ENCODE data around the gene GRPEL1.
"Not testable (repeated sequence)": the region's sequence is repeated elsewhere in the genome, so short reads cannot be mapped to it uniquely, and the experiment has no call there.

The GRPEL1 gene

DNA sequence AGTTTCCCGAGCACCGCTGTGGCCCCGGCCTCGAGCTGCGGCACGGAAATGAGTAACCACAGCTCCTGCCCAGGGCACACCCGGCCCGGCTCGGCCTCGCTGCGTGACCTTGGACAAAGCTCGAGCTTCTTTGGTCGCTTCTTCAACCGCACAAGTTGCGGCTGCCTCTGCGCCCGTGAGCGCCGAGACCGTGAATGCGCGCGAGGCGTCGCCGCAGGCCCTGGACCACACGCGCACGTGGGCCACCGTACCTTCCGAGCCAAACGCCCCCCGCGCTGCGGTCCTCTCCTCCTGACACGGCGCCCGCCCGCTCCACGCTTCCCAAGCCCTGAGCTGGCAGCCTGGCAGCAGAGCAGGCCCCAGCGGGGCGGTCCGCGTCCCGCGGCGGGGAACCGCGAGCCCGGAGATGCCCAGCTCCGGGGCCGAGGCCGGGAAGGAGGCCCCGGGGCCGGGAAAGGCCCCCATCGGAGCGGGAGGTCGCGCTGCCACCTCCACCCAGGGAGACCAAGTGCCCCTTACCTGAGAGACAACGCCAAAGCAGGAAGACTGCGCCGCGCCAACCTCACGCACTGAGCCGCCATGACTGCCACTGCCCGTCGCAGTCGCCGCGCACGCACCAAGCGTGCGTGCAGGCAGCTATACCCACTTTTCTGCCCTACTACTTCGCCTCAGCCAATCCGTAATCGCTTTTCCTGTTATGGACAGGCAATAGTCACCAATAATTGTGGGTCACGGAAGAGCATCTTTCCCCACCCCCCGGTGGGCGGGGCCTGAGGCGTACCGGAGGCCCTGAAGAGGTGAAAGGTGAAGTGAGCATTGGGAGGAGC is at the start of gene GRPEL1:
TSS of gene GRPEL1 (minus strand) at position 613 of the 827 bp plus-strand sequence. CDS start at position 581, 32 bp downstream.
- peak; percentile 100 for DNase-seq (ENCODE audit: low read depth, low spot score)

DNA sequence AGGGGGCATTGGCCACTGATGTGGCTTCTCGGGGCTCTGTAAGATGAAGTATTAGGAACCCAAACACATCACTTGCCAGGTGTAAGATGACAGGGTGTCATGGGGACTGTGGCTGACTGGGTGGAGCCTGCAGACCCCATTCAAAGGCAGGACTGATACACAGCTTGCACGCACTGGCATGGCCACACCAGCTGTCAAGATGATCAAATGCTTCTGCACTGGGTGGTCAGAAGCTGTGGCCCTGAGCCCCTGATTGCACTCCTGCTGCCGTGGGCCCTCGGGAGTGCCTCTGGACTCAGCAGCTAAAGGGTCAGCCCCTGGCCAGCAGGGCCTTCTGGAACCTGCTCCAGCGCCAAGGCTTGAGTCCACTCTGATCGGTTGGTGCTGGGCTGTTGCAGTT is 48.8 kb upstream of the GRPEL1 start:
- DNase-seq (ENCODE audit: low read depth, low spot score), result no peak

- no peak for DNase-seq (ENCODE audit: low read depth, low spot score)
These were observed 47.9 kb upstream of the GRPEL1 start for GRCh38 chr4:7115557-7116340.

GRCh38 chr4:7112656-7113055 is 44.8 kb upstream of the GRPEL1 start:
- no peak for DNase-seq (ENCODE audit: low read depth, low spot score)

- no peak for DNase-seq (ENCODE audit: low read depth, low spot score)
These were observed 43.6 kb upstream of the GRPEL1 start for GRCh38 chr4:7111441-7111840.

DNA sequence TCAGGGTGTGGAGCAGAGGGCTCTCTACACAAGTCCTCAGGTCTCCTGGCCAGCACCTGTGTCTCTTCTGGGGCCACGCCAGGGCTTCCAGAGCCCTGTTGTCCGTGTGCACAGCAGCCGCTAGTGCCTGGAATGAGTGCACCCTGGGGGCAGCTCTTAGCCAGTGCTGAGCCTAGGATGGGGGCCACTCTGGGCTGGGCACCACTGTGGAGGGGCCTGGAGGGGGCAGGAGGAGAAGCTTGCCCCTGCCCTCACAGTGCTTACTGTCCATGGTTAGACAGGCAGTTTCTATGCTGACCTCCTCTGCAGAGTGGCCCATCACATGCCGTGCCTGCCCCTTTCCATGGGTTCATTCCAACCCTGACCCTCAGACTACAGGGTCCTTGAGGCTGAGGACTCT is 42.7 kb upstream of the GRPEL1 start:
- DNase-seq (ENCODE audit: low read depth, low spot score), result no peak

DNA sequence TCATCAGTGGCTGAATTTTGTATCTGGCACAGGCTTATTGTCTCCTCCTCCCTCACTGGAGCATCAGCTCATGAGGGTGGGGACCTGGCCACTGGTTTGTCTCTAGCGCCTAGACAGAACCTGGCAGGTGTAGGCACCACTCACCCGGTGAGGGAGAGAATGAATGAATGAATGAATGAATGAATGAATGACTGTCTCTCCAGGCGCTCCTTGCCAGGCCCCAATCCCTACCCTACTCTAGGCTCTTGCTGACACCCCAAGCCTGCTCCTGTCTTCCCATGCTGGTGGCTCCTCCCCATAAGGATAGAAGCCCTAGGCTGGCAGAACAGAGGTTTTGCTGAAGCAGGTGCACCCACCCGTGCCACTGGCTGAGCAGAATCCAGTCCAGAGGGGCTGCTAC is 41.3 kb upstream of the GRPEL1 start:
- no peak for DNase-seq (ENCODE audit: low read depth, low spot score)

- no peak for DNase-seq (ENCODE audit: low read depth, low spot score)
These were observed 40.8 kb upstream of the GRPEL1 start for GRCh38 chr4:7108660-7109059.

- no peak for DNase-seq (ENCODE audit: low read depth, low spot score)
These were observed 40.3 kb upstream of the GRPEL1 start for GRCh38 chr4:7108046-7108625.

GRCh38 chr4:7107166-7107905 is 39.5 kb upstream of the GRPEL1 start:
- DNase-seq (ENCODE audit: low read depth, low spot score), result no peak

GRCh38 chr4:7105276-7105675 is 37.4 kb upstream of the GRPEL1 start:
- no peak for DNase-seq (ENCODE audit: low read depth, low spot score)

DNA sequence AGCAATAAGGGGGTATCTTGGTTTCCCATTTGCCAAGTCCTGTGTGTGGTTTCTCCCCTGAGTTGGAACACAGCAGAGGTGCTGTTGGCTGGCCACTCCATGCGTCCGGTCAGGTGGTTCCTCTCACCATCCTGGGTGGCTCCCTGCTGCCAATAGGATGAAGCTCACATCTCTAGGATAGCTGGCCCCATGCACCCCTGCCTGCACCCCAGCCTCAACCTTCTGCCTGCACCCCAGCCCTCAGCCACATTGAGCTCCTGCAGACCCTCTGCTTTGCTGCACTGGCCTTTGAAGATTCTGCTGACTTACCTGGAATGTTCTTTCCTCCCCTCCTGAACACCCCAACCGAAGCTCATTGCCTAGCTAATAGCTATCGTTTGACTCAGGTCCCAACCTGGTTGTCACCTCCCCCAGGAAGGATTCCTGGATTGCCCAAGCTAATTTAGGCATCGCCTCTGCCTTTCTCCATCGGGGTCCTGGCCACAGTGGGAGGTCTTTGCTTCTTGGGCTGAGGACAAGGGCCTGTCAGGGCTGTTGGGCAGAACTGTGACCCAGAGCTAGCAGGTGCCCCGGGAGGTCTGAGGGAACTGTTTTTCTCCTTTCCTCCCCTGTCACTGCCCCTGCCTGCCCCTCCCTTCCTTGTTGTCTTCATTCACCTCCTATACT is 36.6 kb upstream of the GRPEL1 start:
- DNase-seq (ENCODE audit: low read depth, low spot score), result no peak

DNA sequence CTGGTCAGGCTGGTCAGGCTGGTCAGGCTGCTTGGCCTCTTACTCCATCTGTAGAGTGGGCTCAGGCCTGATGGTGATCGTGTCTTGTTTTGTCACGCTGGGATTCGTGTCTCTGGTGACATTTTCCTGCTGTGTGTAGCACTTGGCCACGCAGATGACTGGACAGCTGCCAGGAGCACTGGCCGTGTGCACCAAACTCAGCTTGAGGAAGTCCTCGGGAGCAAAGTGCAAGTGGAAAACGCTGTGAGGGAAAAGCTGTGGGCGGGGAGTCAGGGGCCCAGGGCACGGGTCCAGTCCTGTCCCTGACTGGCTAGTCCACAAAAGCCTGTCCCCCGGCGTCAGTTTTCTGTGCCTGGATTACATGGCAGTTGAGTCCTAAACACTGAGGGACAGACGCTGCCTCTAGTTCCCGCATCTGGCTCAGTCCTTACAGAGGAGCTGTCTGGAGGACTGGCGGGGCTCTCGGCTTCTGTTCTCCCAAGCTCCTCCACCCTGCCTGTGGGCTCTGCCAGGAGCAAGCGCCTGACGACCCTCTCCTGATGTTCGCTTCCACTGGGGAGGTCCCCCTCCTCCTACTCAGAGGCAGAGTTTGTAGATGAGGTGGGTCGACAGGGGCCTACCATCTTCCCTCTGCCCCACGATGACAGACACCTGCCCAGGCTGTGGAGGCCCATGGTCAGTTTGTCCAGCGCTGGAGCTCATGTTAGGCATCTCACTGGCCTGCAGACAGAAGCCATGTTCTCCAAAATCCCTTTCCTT is 35.9 kb upstream of the GRPEL1 start:
- DNase-seq (ENCODE audit: low read depth, low spot score), result no peak

DNA sequence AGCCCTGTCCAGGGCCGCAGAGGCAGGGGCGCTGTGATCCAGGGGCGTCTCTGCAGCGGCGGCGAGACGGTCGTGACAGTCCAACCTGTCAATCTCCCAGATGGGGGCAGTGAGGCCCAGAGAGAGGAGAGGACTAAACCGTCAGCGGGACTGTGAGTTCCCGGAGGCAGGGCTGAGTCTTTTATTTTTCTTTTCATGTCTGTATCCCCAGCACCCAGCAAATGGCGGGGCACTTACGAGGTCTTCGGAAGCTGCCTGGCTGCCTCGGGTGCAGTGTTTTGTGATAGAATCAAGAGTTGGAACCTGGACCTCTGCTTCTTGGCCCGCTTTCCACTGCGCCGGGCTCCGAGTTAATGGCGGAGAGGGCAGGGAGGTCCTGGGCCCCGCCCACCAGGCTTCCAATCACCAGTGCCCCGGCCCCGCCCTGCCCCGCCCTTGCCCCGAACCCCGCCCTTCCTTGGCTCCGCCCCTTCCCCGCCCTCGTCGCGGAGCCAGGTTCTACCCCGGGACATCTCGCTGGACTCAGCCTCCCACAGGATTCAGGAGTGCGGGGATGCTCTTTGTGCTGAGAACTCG is 35.3 kb upstream of the GRPEL1 start:
- DNase-seq (ENCODE audit: low read depth, low spot score), result peak; percentile 63

GRCh38 chr4:7102516-7102909 is 34.6 kb upstream of the GRPEL1 start:
- DNase-seq (ENCODE audit: low read depth, low spot score), result not testable (repeated sequence)

GRCh38 chr4:7101692-7102515 is 34.0 kb upstream of the GRPEL1 start:
- no peak for DNase-seq (ENCODE audit: low read depth, low spot score)

GRCh38 chr4:7096236-7096635 is 28.4 kb upstream of the GRPEL1 start:
- DNase-seq (ENCODE audit: low read depth, low spot score), result no peak

GRCh38 chr4:7095611-7096155 is 27.8 kb upstream of the GRPEL1 start:
- no peak for DNase-seq (ENCODE audit: low read depth, low spot score)

DNA sequence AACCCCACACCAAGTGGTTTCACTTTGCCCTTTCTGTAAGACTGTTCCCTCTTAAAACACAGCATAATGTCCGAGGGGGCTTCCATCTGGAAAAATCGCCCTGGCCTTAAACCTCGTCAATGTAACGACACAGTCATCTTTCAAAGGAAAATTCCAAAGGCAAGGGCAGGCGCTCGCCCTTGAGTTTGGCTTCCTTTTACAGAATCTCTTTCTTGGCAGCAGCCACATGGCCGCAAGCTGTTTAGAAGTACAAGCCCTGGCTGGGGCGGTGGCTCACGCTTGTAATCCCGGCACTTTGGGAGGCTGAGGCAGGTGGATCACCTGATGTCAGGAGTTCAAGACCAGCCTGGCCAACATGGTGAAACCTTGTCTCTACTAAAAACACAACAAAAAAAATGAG is 27.1 kb upstream of the GRPEL1 start:
- no peak for DNase-seq (ENCODE audit: low read depth, low spot score)

Measured in activated naive CD8-positive, alpha-beta T cell treated with anti-CD3 and anti-CD28 coated beads, Interleukin-2, amount 50 U/mL, for 16 hours (primary cell).